ENCODE data around the gene KRT74. TPM values are rescaled to one million over a fixed set of nuclear protein-coding genes. Genes with fewer than 3 reads are reported as not detected.

The KRT74 gene
- total and polyA plus RNA-seq, 2 of the 8 experiments (the other 6 are each of a cell fraction or from before 2014, with no cell fraction given): not detected

DNA sequence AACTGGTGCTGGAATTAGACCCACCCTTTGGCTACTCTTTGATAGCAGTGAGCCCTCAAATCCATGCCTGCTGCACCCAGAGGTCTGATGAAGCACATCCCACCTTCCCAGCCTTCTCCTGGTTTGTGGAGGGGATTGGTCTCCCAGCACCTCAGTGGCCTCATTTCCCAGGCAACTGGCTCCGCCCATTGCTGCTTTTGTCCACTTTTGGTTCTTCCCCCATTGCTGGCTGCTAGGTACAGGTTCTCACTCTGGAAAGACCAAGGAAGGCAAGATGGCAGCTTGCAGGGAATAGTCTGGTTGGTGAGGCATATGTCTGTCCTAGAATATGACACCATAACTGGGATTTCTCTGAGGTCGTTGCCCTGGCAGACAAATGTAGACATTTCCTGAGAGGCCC, 43.3 kb downstream of the KRT74 start (continued):
- TF ChIP-seq CTBP2 (IDR thresholded peaks at IDR 0.05; ENCODE audit: borderline replicate concordance, insufficient read depth, insufficient read length, low read length) (no peak), TBP (IDR thresholded peaks at IDR 0.05; ENCODE audit: low read depth, low read length) (no peak), SAP30 (IDR thresholded peaks at IDR 0.05; ENCODE audit: insufficient read depth, insufficient replicate concordance, low read length) (no peak), RFX5 (IDR thresholded peaks at IDR 0.05; ENCODE audit: borderline replicate concordance, low read depth, low read length) (no peak), NRF1 (IDR thresholded peaks at IDR 0.05; ENCODE audit: low read depth, low read length) (no peak)
